Endodermal cell (in vitro differentiated cells): Measurements from ENCODE around the gene ABLIM3. TPM values are rescaled to one million over a fixed set of nuclear protein-coding genes. Genes with fewer than 3 reads are reported as not detected.

Experiments
- DNase-seq: peaks from one replicate; pipeline ENCODE4 v3.0.0-alpha.2; 2017
- H3K27ac ChIP-seq: 2 replicates; pipeline ENCODE4 v1.5.1; 2013; ENCODE audit warnings: mild to moderate bottlenecking, low read depth, low read length, moderate library complexity
- H3K27me3 ChIP-seq: 2 replicates; pipeline ENCODE4 v1.6.1; 2013; ENCODE audit warnings: mild to moderate bottlenecking, low read length, moderate library complexity; ENCODE audit not compliant: insufficient read depth, control insufficient read depth, poor library complexity, severe bottlenecking
- H3K36me3 ChIP-seq: 2 replicates; pipeline ENCODE4 v1.7.0; 2013; ENCODE audit warnings: mild to moderate bottlenecking, low read length, moderate library complexity; ENCODE audit not compliant: control insufficient read depth, insufficient read depth
- H3K4me1 ChIP-seq: one replicate; pipeline ENCODE4 v1.7.0; 2013; ENCODE audit warnings: low read length; ENCODE audit not compliant: control insufficient read depth, insufficient read depth
- H3K4me3 ChIP-seq: 2 replicates; pipeline ENCODE4 v1.5.1; 2013; ENCODE audit warnings: mild to moderate bottlenecking, low read length, moderate library complexity
- H3K9ac ChIP-seq: 2 replicates; pipeline ENCODE4 v1.6.1; 2013; ENCODE audit warnings: mild to moderate bottlenecking, low read length, moderate library complexity; ENCODE audit not compliant: poor library complexity, severe bottlenecking; ENCODE audit errors: extremely low read depth
- H3K9me3 ChIP-seq: 2 replicates; pipeline ENCODE4 v1.6.1; 2013; ENCODE audit warnings: mild to moderate bottlenecking, low read length, moderate library complexity; ENCODE audit not compliant: control insufficient read depth
- H3K27ac Mint-ChIP-seq: 2 replicates; pipeline ENCODE4 v1.8.0; 2020; ENCODE audit warnings: mixed read lengths
- H3K27me3 Mint-ChIP-seq: 2 replicates; pipeline ENCODE4 v1.8.0; 2021; ENCODE audit warnings: mild to moderate bottlenecking, mixed read lengths; ENCODE audit not compliant: insufficient read depth
- H3K36me3 Mint-ChIP-seq: 2 replicates; pipeline ENCODE4 v1.8.0; 2020; ENCODE audit warnings: low read depth, mixed read lengths
- H3K4me1 Mint-ChIP-seq: 2 replicates; pipeline ENCODE4 v1.8.0; 2020; ENCODE audit warnings: mixed read lengths
- H3K4me3 Mint-ChIP-seq: 2 replicates; pipeline ENCODE4 v1.8.0; 2020; ENCODE audit warnings: mild to moderate bottlenecking, moderate library complexity, mixed read lengths
- H3K9me3 Mint-ChIP-seq: 2 replicates; pipeline ENCODE4 v1.8.0; 2020; ENCODE audit warnings: mild to moderate bottlenecking, mixed read lengths
- WGBS, 2 experiments: methylation state at CpG; one replicate each; pipeline versions ENCODE4 v1.1.5 to v1.1.7; 2013; ENCODE audit warnings: missing lambda C conversion rate in 2 of 2, mixed read lengths in 1 of 2; ENCODE audit not compliant: insufficient coverage in 1 of 2, insufficient read length in 1 of 2; 5-methylcytosine and 5-hydroxymethylcytosine counted together
- total RNA-seq, 2 donors: library from RNA; stranded (reverse); fragmentation: NEBNext Ultra II Directional in 1 of 2; extraction: Animal tissue kit (Norgen Biotek cat#: 25700) in 1 of 2; gene quantifications; 2 replicates in 1 of 2; 3 replicates in 1 of 2; pipeline ENCODE4 v1.2.1, GENCODE V29; 2021
- TF ChIP-seq, protein P1 (sequence below): fragments of 200-600 bp; sonication (generic); conservative IDR thresholded peaks from 2 replicates; pipeline ENCODE4 v1.5.0; 2021; ENCODE audit warnings: antibody characterized with exemption, mild to moderate bottlenecking

The ABLIM3 gene
- total RNA-seq, 2 donors from 2014 or later: 0.24 to 0.66 TPM

DNA sequence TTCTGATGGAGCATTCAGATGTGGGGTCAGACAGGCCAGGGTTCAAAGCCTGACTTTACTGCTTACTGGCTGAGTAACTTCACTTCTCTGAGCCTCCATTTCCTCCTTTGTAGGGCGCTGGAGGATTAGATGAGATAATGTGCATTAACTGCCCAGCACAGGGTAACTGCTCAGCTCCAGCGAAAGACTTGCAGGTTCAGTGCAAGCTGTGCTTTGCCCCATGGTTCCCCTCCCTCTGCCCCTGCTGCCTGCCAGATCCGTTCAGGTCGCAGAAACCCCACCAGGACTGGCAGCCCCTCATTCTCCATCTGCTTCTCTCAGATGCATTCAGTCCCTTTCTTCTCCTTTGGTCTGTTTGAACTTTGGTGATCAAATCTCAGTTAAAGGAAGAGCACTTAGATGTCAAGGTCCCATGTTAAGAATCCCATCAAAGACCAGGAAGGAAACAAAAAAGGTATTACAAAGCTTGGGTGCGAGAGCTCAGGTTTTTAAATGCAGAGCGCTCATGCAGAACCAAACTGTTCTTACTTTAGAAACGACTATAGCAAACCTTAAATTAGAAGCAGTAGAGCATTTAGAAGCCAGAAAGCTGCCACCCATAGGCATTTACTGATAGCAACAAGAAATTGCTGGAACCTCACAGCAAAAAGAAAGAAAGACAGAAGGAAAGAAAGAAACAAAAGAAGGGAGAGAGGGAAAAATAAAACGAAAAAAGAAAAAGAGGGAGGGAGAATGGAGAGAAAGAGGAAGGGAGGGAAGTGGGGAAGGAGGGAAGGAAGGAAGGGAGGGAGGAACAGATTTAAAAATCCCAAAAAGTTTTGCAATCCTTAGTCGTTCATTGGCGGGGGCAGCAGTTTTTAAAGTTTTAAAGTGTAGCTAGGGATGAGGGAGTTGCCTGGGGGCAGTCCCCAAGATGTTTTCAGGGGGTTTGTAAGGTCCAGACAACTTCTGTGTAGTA lies 153.9 kb downstream of the ABLIM3 start:
- no peaks in the 10 kb centered on the region for H3K9me3 ChIP-seq
- Mint-ChIP-seq H3K4me3 (no peak overlapping the region), H3K36me3 (no peaks in the 10 kb centered on the region), H3K4me1 (peaks cover 8% of the 10 kb centered on the region), H3K9me3 (no peaks in the 10 kb centered on the region), H3K27me3 (peaks cover 25% of the 10 kb centered on the region), H3K27ac (no peak overlapping the region)
- TF ChIP-seq, protein P1, sequence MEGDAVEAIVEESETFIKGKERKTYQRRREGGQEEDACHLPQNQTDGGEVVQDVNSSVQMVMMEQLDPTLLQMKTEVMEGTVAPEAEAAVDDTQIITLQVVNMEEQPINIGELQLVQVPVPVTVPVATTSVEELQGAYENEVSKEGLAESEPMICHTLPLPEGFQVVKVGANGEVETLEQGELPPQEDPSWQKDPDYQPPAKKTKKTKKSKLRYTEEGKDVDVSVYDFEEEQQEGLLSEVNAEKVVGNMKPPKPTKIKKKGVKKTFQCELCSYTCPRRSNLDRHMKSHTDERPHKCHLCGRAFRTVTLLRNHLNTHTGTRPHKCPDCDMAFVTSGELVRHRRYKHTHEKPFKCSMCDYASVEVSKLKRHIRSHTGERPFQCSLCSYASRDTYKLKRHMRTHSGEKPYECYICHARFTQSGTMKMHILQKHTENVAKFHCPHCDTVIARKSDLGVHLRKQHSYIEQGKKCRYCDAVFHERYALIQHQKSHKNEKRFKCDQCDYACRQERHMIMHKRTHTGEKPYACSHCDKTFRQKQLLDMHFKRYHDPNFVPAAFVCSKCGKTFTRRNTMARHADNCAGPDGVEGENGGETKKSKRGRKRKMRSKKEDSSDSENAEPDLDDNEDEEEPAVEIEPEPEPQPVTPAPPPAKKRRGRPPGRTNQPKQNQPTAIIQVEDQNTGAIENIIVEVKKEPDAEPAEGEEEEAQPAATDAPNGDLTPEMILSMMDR: no peak
- no peak overlapping the region for H3K4me3 ChIP-seq
- no peaks in the 10 kb centered on the region for H3K36me3 ChIP-seq
- H3K4me1 ChIP-seq: no peaks in the 10 kb centered on the region
- no peak for DNase-seq
- WGBS, 2 experiments: 56 to 76% methylated on average over 7 to 10 of the region's 10 CpGs
- H3K9ac ChIP-seq: no peak overlapping the region
- no peak overlapping the region for H3K27ac ChIP-seq
- H3K27me3 ChIP-seq: peaks cover 27% of the 10 kb centered on the region

DNA sequence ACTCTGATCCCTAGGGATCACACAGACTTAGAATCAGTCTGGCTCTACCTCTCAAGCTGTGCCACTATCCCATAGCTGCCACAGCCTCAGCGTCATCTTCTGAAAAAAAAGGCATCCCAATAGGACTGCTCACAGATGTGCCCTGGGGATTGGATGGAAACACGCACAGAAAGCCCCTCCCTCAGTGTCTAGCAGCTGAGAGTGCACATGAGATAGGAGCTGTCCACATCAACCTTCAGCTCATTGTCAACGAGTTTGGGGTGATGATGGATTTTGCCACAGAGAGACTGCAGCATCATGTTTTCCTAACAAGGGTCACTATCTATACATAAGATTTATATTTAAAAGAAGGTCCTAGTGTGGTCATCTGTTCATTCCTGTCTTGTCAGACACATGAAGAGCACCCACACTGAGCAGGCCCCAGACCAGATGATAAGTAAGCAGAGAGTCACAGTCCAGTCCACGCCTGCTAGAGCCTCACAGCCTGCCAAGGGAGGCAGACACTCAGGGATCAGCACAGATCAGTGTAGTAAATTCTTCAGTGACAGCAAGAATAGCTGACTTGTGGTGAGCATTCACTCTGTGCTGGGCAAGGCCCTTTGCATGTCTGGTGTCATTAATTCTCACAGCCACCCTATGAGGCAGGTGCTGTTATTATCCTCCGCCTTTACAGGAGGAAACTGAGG lies 156.2 kb downstream of the ABLIM3 start:
- Mint-ChIP-seq H3K4me3 (no peak overlapping the region), H3K4me1 (no peaks in the 10 kb centered on the region), H3K36me3 (no peaks in the 10 kb centered on the region), H3K27me3 (peaks cover 15% of the 10 kb centered on the region), H3K9me3 (no peaks in the 10 kb centered on the region), H3K27ac (no peak overlapping the region)
- no peak overlapping the region for H3K27ac ChIP-seq
- peaks cover 26% of the 10 kb centered on the region for H3K27me3 ChIP-seq
- 90 to 93% methylated on average over 3 to 5 of the region's 5 CpGs for WGBS, 2 experiments
- TF ChIP-seq, protein P1: no peak
- no peak overlapping the region for H3K4me3 ChIP-seq
- no peaks in the 10 kb centered on the region for H3K9me3 ChIP-seq
- DNase-seq: no peak
- H3K9ac ChIP-seq: no peak overlapping the region
- no peaks in the 10 kb centered on the region for H3K4me1 ChIP-seq
- H3K36me3 ChIP-seq: no peaks in the 10 kb centered on the region

DNA sequence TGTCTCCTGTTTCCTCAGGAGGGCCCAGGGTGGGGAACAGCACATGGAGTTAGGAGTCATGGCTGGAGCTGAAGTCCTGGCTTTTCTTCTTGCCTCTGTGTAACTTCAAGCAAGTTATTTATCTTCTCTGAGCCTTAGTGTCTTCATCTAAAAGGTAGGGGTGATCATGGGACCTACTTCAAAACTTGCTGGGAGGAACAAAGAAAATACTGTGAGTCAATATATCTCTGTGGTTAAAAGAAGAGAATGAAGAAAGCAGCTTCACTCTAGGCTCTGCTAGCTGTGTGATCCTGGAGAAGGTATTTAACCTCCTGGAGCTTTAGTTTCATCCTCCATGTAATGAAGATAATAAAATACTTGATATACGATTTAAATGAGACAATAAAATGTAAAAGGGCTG lies 156.9 kb downstream of the ABLIM3 start:
- H3K9me3 Mint-ChIP-seq: no peaks in the 10 kb centered on the region

More for the DNA sequence above, 156.9 kb downstream of the ABLIM3 start:
- WGBS, 2 experiments: 83 to 91% methylated on average over 1 of the region's 1 CpG
- H3K27ac ChIP-seq: no peak overlapping the region
- H3K4me1 ChIP-seq: no peaks in the 10 kb centered on the region
- DNase-seq: no peak
- Mint-ChIP-seq H3K36me3 (no peaks in the 10 kb centered on the region), H3K27ac (no peak overlapping the region), H3K27me3 (peaks cover 12% of the 10 kb centered on the region), H3K4me3 (no peak overlapping the region), H3K4me1 (no peaks in the 10 kb centered on the region)
- H3K36me3 ChIP-seq: no peaks in the 10 kb centered on the region
- H3K9ac ChIP-seq: no peak overlapping the region
- peaks cover 20% of the 10 kb centered on the region for H3K27me3 ChIP-seq
- TF ChIP-seq, protein P1: no peak
- H3K9me3 ChIP-seq: no peaks in the 10 kb centered on the region
- no peak overlapping the region for H3K4me3 ChIP-seq
